ENCODE measurements around the gene DNAAF5. TPM values are rescaled to one million over a fixed set of nuclear protein-coding genes. Genes with fewer than 3 reads are reported as not detected.
A peak's percentile ranks its signal among the peaks of the same experiment; 100 is the strongest.
"Not testable (repeated sequence)": the region's sequence is repeated elsewhere in the genome, so short reads cannot be mapped to it uniquely, and the experiment has no call there.

The DNAAF5 gene
- total RNA-seq, 3 donors from 2014 or later = 29.4 to 43.0 (median 30.9) TPM

GRCh38 chr7:794671-795329 is 68.3 kb downstream of the DNAAF5 start:
- DNase-seq (peak; percentile 70 to 86 (median 83)), ATAC-seq (peak; percentile 90)
- Histone ChIP-seq H3K4me1 (ENCODE audit: low read depth) (no peaks in the 10 kb centered on the region), H3K9me3 (no peaks in the 10 kb centered on the region), H3K36me3 (ENCODE audit: low read depth) (no peaks in the 10 kb centered on the region), H3K4me3 (no peak overlapping the region)
- no peak for TF ChIP-seq CTCF (IDR thresholded peaks at IDR 0.05)
- intact Hi-C loops (cut with DNase I, micrococcal nuclease) = no loop called here

GRCh38 chr7:796434-797169 is 70.1 kb downstream of the DNAAF5 start:
- ATAC-seq; H3K4me1 ChIP-seq (ENCODE audit: low read depth); H3K36me3 ChIP-seq (ENCODE audit: low read depth); H3K4me3 ChIP-seq; H3K9me3 ChIP-seq; DNase-seq; intact Hi-C loops (cut with DNase I, micrococcal nuclease): not testable (repeated sequence)

- H3K36me3 ChIP-seq (ENCODE audit: low read depth) = no peaks in the 10 kb centered on the region
- no peak overlapping the region for H3K4me3 ChIP-seq
- H3K9me3 ChIP-seq = no peaks in the 10 kb centered on the region
- ATAC-seq (no peak), DNase-seq (no peak)
- intact Hi-C loops (cut with DNase I, micrococcal nuclease) = no loop called here
- TF ChIP-seq CTCF (IDR thresholded peaks at IDR 0.05) = no peak
- peaks cover 5% of the 10 kb centered on the region for H3K4me1 ChIP-seq (ENCODE audit: low read depth)
Observed at GRCh38 chr7:798921-799470, 72.5 kb downstream of the DNAAF5 start.

- TF ChIP-seq CTCF (IDR thresholded peaks at IDR 0.05) = no peak
- Histone ChIP-seq H3K36me3 (ENCODE audit: low read depth) (no peaks in the 10 kb centered on the region), H3K4me3 (no peak overlapping the region), H3K9me3 (no peaks in the 10 kb centered on the region), H3K4me1 (ENCODE audit: low read depth) (peaks cover 5% of the 10 kb centered on the region)
- DNase-seq (no peak), ATAC-seq (no peak)
- intact Hi-C loops (cut with DNase I, micrococcal nuclease) = no loop called here
Observed at GRCh38 chr7:800692-801091, 74.2 kb downstream of the DNAAF5 start.

- ATAC-seq; H3K9me3 ChIP-seq; intact Hi-C loops (cut with DNase I, micrococcal nuclease); H3K36me3 ChIP-seq (ENCODE audit: low read depth); H3K4me1 ChIP-seq (ENCODE audit: low read depth); H3K4me3 ChIP-seq; DNase-seq: not testable (repeated sequence)
Observed at GRCh38 chr7:801351-801750, 74.9 kb downstream of the DNAAF5 start.

- no peaks in the 10 kb centered on the region for H3K36me3 ChIP-seq (ENCODE audit: low read depth)
- intact Hi-C loops (cut with DNase I, micrococcal nuclease) = no loop called here
- no peak overlapping the region for H3K4me3 ChIP-seq
- ATAC-seq = peak; percentile 86
- H3K9me3 ChIP-seq = no peaks in the 10 kb centered on the region
- peaks cover 5% of the 10 kb centered on the region for H3K4me1 ChIP-seq (ENCODE audit: low read depth)
- no peak for TF ChIP-seq CTCF (IDR thresholded peaks at IDR 0.05)
- DNase-seq = peak; percentile 72 to 77 (median 76)
Observed at GRCh38 chr7:801940-802381, 75.5 kb downstream of the DNAAF5 start.
